HepG2 (cell line): ENCODE measurements around the gene TUBB2B. TPM values are rescaled to one million over a fixed set of nuclear protein-coding genes. Genes with fewer than 3 reads are reported as not detected.

Source experiments
- ARID2 ChIP-seq: sonication (generic); formaldehyde crosslinking; IDR thresholded peaks from 2 replicates; pipeline ENCODE4 v1.8.1; 2022; ENCODE audit warnings: mild to moderate bottlenecking, missing genetic modification reagents, borderline replicate concordance
- ISX ChIP-seq: sonication (generic); formaldehyde crosslinking; conservative IDR thresholded peaks from 2 replicates; pipeline ENCODE4 v1.5.0; 2020; ENCODE audit warnings: missing genetic modification reagents
- SMAD3 ChIP-seq: sonication (generic); formaldehyde crosslinking; IDR thresholded peaks from 2 replicates; pipeline ENCODE4 v1.4.0; 2020; ENCODE audit warnings: missing genetic modification reagents
- STAT6 ChIP-seq: sonication (generic); formaldehyde crosslinking; IDR thresholded peaks from 2 replicates; pipeline ENCODE4 v1.4.0; 2020; ENCODE audit warnings: missing genetic modification reagents, mild to moderate bottlenecking, borderline replicate concordance
- ZNF292 ChIP-seq: sonication (generic); formaldehyde crosslinking; IDR thresholded peaks from 2 replicates; pipeline ENCODE4 v1.8.1; 2022; ENCODE audit warnings: mild to moderate bottlenecking, low read depth, missing genetic modification reagents, borderline replicate concordance
- ZNF383 ChIP-seq: sonication (generic); formaldehyde crosslinking; IDR thresholded peaks from 2 replicates; pipeline ENCODE4 v1.4.0; 2020; ENCODE audit warnings: missing genetic modification reagents, mild to moderate bottlenecking, borderline replicate concordance
- ZNF543 ChIP-seq: sonication (generic); formaldehyde crosslinking; IDR thresholded peaks from 2 replicates; pipeline ENCODE4 v1.4.0; 2020; ENCODE audit warnings: mild to moderate bottlenecking, missing genetic modification reagents
- ZNF7 ChIP-seq: IDR thresholded peaks from 2 replicates; pipeline ENCODE4 v1.6.1; 2016; ENCODE audit warnings: missing biosample characterization, missing genetic modification reagents
- ZNF781 ChIP-seq: sonication (generic); formaldehyde crosslinking; IDR thresholded peaks from 2 replicates; pipeline ENCODE4 v1.5.1; 2020; ENCODE audit warnings: borderline replicate concordance, mild to moderate bottlenecking, missing genetic modification reagents; ENCODE audit errors: not compliant biosample characterization
- ZSCAN30 ChIP-seq: sonication (generic); formaldehyde crosslinking; IDR thresholded peaks from 2 replicates; pipeline ENCODE4 v1.5.0; 2020; ENCODE audit warnings: mild to moderate bottlenecking, missing genetic modification reagents
- polyA plus RNA-seq, 8 experiments: library from polyadenylated mRNA; depleted of rRNA in 3 of 8; stranded (reverse) in 7 of 8; unstranded in 1 of 8; fragments of >200 nt; fragmentation: Illumina TruSeq in 4 of 8; extraction: Trizol in 4 of 8; gene quantifications; 2 replicates each; pipeline versions ENCODE4 v1.2.1 to v1.2.3, GENCODE V29; 2011 to 2016; ENCODE audit warnings: low read depth in 4 of 8, missing spikeins in 1 of 8, mixed read lengths in 1 of 8; ENCODE audit not compliant: insufficient read depth in 1 of 8
- total RNA-seq, 5 experiments: library from RNA; depleted of rRNA; stranded (reverse); fragments of >200 nt; fragmentation: Illumina TruSeq; extraction: Trizol; gene quantifications; 2 replicates each; pipeline ENCODE4 v1.2.3, GENCODE V29; 2016; ENCODE audit warnings: low read depth in 1 of 5
- TF ChIP-seq, protein P1 (sequence below): sonication (generic); formaldehyde crosslinking; conservative IDR thresholded peaks from 2 replicates; pipeline ENCODE4 v1.8.0; 2022; ENCODE audit warnings: missing genetic modification reagents
- TF ChIP-seq, protein P2 (sequence below): sonication (generic); formaldehyde crosslinking; IDR thresholded peaks from 2 replicates; pipeline ENCODE4 v1.8.1; 2022; ENCODE audit warnings: mild to moderate bottlenecking, missing genetic modification reagents
- TF ChIP-seq, protein P3 (sequence below): sonication (generic); formaldehyde crosslinking; IDR thresholded peaks from 2 replicates; pipeline ENCODE4 v1.5.0; 2020; ENCODE audit warnings: missing genetic modification reagents

The TUBB2B gene
- total and polyA plus RNA-seq, 2 of the 13 experiments (the other 11 are each of a cell fraction or from before 2014, with no cell fraction given), result 10.3 to 23.6 TPM

DNA sequence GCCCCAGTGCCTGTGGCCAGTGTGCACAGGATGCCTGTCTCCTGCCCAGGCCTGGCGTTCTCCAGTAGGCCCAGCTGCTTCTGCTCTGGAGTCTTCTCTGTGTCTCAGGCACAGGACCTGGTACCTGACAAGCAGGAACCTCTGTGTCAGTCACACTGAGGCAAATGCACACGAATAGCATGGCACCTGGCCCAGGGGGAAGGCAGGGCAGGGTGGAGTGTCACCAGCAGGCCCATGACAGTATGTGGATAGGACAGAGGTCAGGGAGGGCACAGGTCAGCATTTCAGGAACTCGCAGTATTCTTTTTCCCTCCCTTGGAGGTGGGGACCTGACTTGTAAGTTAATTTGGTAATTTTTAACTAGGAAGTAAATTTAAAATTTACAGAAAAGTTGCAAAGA is 36.9 kb upstream of the TUBB2B start (continued):
- no peak for TF ChIP-seq STAT6 (CRISPR knock-in tag)
- TF ChIP-seq ZNF7 (CRISPR knock-in tag), result no peak
- TF ChIP-seq ARID2, result no peak
- TF ChIP-seq ZSCAN30, result no peak
- TF ChIP-seq ISX (CRISPR knock-in tag), result no peak
- TF ChIP-seq ZNF543 (CRISPR knock-in tag), result no peak
- TF ChIP-seq, protein P1, sequence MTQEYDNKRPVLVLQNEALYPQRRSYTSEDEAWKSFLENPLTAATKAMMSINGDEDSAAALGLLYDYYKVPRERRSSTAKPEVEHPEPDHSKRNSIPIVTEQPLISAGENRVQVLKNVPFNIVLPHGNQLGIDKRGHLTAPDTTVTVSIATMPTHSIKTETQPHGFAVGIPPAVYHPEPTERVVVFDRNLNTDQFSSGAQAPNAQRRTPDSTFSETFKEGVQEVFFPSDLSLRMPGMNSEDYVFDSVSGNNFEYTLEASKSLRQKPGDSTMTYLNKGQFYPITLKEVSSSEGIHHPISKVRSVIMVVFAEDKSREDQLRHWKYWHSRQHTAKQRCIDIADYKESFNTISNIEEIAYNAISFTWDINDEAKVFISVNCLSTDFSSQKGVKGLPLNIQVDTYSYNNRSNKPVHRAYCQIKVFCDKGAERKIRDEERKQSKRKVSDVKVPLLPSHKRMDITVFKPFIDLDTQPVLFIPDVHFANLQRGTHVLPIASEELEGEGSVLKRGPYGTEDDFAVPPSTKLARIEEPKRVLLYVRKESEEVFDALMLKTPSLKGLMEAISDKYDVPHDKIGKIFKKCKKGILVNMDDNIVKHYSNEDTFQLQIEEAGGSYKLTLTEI (CRISPR knock-in tag), result no peak
- TF ChIP-seq, protein P2, sequence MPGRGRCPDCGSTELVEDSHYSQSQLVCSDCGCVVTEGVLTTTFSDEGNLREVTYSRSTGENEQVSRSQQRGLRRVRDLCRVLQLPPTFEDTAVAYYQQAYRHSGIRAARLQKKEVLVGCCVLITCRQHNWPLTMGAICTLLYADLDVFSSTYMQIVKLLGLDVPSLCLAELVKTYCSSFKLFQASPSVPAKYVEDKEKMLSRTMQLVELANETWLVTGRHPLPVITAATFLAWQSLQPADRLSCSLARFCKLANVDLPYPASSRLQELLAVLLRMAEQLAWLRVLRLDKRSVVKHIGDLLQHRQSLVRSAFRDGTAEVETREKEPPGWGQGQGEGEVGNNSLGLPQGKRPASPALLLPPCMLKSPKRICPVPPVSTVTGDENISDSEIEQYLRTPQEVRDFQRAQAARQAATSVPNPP, result no peak
- TF ChIP-seq ZNF292 (CRISPR knock-in tag), result no peak
- TF ChIP-seq ZNF781, result no peak
- TF ChIP-seq SMAD3 (CRISPR knock-in tag), result no peak
- TF ChIP-seq, protein P3, sequence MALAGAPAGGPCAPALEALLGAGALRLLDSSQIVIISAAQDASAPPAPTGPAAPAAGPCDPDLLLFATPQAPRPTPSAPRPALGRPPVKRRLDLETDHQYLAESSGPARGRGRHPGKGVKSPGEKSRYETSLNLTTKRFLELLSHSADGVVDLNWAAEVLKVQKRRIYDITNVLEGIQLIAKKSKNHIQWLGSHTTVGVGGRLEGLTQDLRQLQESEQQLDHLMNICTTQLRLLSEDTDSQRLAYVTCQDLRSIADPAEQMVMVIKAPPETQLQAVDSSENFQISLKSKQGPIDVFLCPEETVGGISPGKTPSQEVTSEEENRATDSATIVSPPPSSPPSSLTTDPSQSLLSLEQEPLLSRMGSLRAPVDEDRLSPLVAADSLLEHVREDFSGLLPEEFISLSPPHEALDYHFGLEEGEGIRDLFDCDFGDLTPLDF (CRISPR knock-in tag), result no peak
- no peak for TF ChIP-seq ZNF383 (CRISPR knock-in tag)
